ENCODE data around the gene BRIP1. TPM values are rescaled to one million over a fixed set of nuclear protein-coding genes. Genes with fewer than 3 reads are reported as not detected.
"Not testable (repeated sequence)": the region's sequence is repeated elsewhere in the genome, so short reads cannot be mapped to it uniquely, and the experiment has no call there.

The BRIP1 gene
- total RNA-seq, 3 donors from 2014 or later, result 0.89 to 7.4 (median 3.2) TPM

GRCh38 chr17:61872099-61872498 is 8.8 kb upstream of the BRIP1 start:
- Histone ChIP-seq H3K4me1 (ENCODE audit: low read depth) (no peaks in the 10 kb centered on the region), H3K9me3 (no peaks in the 10 kb centered on the region), H3K4me3 (no peak overlapping the region), H3K36me3 (ENCODE audit: low read depth) (no peaks in the 10 kb centered on the region)
- ATAC-seq, result no peak
- TF ChIP-seq CTCF (IDR thresholded peaks at IDR 0.05), result no peak
- no peak for DNase-seq
- intact Hi-C loops (cut with DNase I, micrococcal nuclease), result no loop called here

- intact Hi-C loops (cut with DNase I, micrococcal nuclease), result no loop called here
- H3K4me1 ChIP-seq (ENCODE audit: low read depth), result peaks cover 2% of the 10 kb centered on the region
- H3K4me3 ChIP-seq, result no peak overlapping the region
- ATAC-seq (no peak), DNase-seq (no peak)
- no peaks in the 10 kb centered on the region for H3K36me3 ChIP-seq (ENCODE audit: low read depth)
- H3K9me3 ChIP-seq, result no peaks in the 10 kb centered on the region
- TF ChIP-seq CTCF (IDR thresholded peaks at IDR 0.05), result no peak
These were observed 5.8 kb upstream of the BRIP1 start for GRCh38 chr17:61869138-61869537.

- intact Hi-C loops (cut with DNase I, micrococcal nuclease), result no loop called here
- no peak for ATAC-seq
- TF ChIP-seq CTCF (IDR thresholded peaks at IDR 0.05), result no peak
These were observed 4.7 kb upstream of the BRIP1 start for GRCh38 chr17:61868074-61868473.

GRCh38 chr17:61867033-61867432 is 3.7 kb upstream of the BRIP1 start:
- ATAC-seq (no peak), DNase-seq (no peak)
- Histone ChIP-seq H3K36me3 (ENCODE audit: low read depth) (no peaks in the 10 kb centered on the region), H3K4me1 (ENCODE audit: low read depth) (peaks cover 5% of the 10 kb centered on the region), H3K9me3 (no peaks in the 10 kb centered on the region), H3K4me3 (no peak overlapping the region)
- TF ChIP-seq CTCF (IDR thresholded peaks at IDR 0.05), result no peak
- intact Hi-C loops (cut with DNase I, micrococcal nuclease), result no loop called here

More at GRCh38 chr17:61868074-61868473, 4.7 kb upstream of the BRIP1 start:
- H3K4me1 ChIP-seq (ENCODE audit: low read depth), result peaks cover 5% of the 10 kb centered on the region
- H3K9me3 ChIP-seq, result no peaks in the 10 kb centered on the region
- DNase-seq, result no peak
- no peak overlapping the region for H3K4me3 ChIP-seq
- no peaks in the 10 kb centered on the region for H3K36me3 ChIP-seq (ENCODE audit: low read depth)

GRCh38 chr17:61863801-61864126 is 436 bp upstream of the BRIP1 start:
- Histone ChIP-seq H3K9me3 (no peaks in the 10 kb centered on the region), H3K36me3 (ENCODE audit: low read depth) (no peaks in the 10 kb centered on the region), H3K4me1 (ENCODE audit: low read depth) (peaks cover 5% of the 10 kb centered on the region), H3K4me3 (peak overlapping the region; percentile 52)
- ATAC-seq (peak; percentile 30), DNase-seq (no peak)
- intact Hi-C loops (cut with DNase I, micrococcal nuclease), result no loop called here
- no peak for TF ChIP-seq CTCF (IDR thresholded peaks at IDR 0.05)

GRCh38 chr17:61862105-61862574 is 1.2 kb downstream of the BRIP1 start:
- Histone ChIP-seq H3K4me1 (ENCODE audit: low read depth) (peaks cover 5% of the 10 kb centered on the region), H3K36me3 (ENCODE audit: low read depth) (no peaks in the 10 kb centered on the region), H3K9me3 (no peaks in the 10 kb centered on the region), H3K4me3 (no peak overlapping the region)
- ATAC-seq (no peak), DNase-seq (no peak)
- intact Hi-C loops (cut with DNase I, micrococcal nuclease), result no loop called here
- TF ChIP-seq CTCF (IDR thresholded peaks at IDR 0.05), result no peak

GRCh38 chr17:61860397-61860796 is 2.9 kb downstream of the BRIP1 start:
- ATAC-seq; H3K4me1 ChIP-seq (ENCODE audit: low read depth); H3K36me3 ChIP-seq (ENCODE audit: low read depth): not testable (repeated sequence)

More at GRCh38 chr17:61860397-61860796, 2.9 kb downstream of the BRIP1 start:
- H3K4me3 ChIP-seq; DNase-seq; H3K9me3 ChIP-seq; intact Hi-C loops (cut with DNase I, micrococcal nuclease): not testable (repeated sequence)

All from mucosa of descending colon (tissue), 3 donors.